HepG2 (cell line): Measurements from ENCODE around the gene TTC31. TPM values are rescaled to one million over a fixed set of nuclear protein-coding genes. Genes with fewer than 3 reads are reported as not detected.
A peak's percentile ranks its signal among the peaks of the same experiment; 100 is the strongest.

Experiments
- AHDC1 ChIP-seq: sonication (generic); formaldehyde crosslinking; IDR thresholded peaks from 2 replicates; pipeline ENCODE4 v1.5.1; 2020; ENCODE audit warnings: mild to moderate bottlenecking, missing genetic modification reagents, borderline replicate concordance
- AKNA ChIP-seq: sonication (generic); formaldehyde crosslinking; IDR thresholded peaks from 2 replicates; pipeline ENCODE4 v1.4.0; 2020; ENCODE audit warnings: missing genetic modification reagents, borderline replicate concordance
- ARNTL ChIP-seq: sonication (generic); formaldehyde crosslinking; IDR thresholded peaks from 2 replicates; pipeline ENCODE4 v1.4.0; 2020; ENCODE audit warnings: mild to moderate bottlenecking, missing genetic modification reagents
- SKIL ChIP-seq: sonication (generic); formaldehyde crosslinking; IDR thresholded peaks from 2 replicates; pipeline ENCODE4 v1.8.0; 2022; ENCODE audit warnings: missing genetic modification reagents, mild to moderate bottlenecking, moderate library complexity, borderline replicate concordance
- ZFP91 ChIP-seq: sonication (generic); formaldehyde crosslinking; IDR thresholded peaks from 2 replicates; pipeline ENCODE4 v1.9.0; 2022; ENCODE audit warnings: missing genetic modification reagents, mild to moderate bottlenecking, borderline replicate concordance
- ZNF556 ChIP-seq: sonication (generic); formaldehyde crosslinking; IDR thresholded peaks from 2 replicates; pipeline ENCODE4 v1.4.0; 2020; ENCODE audit warnings: mild to moderate bottlenecking, missing genetic modification reagents, borderline replicate concordance
- ZNF710 ChIP-seq: sonication (generic); formaldehyde crosslinking; IDR thresholded peaks from 2 replicates; pipeline ENCODE4 v1.5.0; 2020; ENCODE audit warnings: mild to moderate bottlenecking, missing genetic modification reagents, borderline replicate concordance
- polyA plus RNA-seq, 8 experiments: library from polyadenylated mRNA; depleted of rRNA in 3 of 8; stranded (reverse) in 7 of 8; unstranded in 1 of 8; fragments of >200 nt; fragmentation: Illumina TruSeq in 4 of 8; extraction: Trizol in 4 of 8; gene quantifications; 2 replicates each; pipeline versions ENCODE4 v1.2.1 to v1.2.3, GENCODE V29; 2011 to 2016; ENCODE audit warnings: low read depth in 4 of 8, missing spikeins in 1 of 8, mixed read lengths in 1 of 8; ENCODE audit not compliant: insufficient read depth in 1 of 8
- total RNA-seq, 5 experiments: library from RNA; depleted of rRNA; stranded (reverse); fragments of >200 nt; fragmentation: Illumina TruSeq; extraction: Trizol; gene quantifications; 2 replicates each; pipeline ENCODE4 v1.2.3, GENCODE V29; 2016; ENCODE audit warnings: low read depth in 1 of 5

Gene TTC31
- total and polyA plus RNA-seq, 2 of the 13 experiments (the other 11 are each of a cell fraction or from before 2014, with no cell fraction given) = 28.3 to 39.5 TPM

GRCh38 chr2:74472086-74472944, 10.6 kb upstream of the TTC31 start, which contains the start of gene MRPL53 (continued):
- TF ChIP-seq ZNF556 (CRISPR knock-in tag) = peak; percentile 96
- TF ChIP-seq ZNF710 (CRISPR knock-in tag) = peak; percentile 89
- peak; percentile 98 for TF ChIP-seq ZFP91 (CRISPR knock-in tag)
- peak; percentile 74 for TF ChIP-seq SKIL (CRISPR knock-in tag)
- TF ChIP-seq AHDC1 (CRISPR knock-in tag) = peak; percentile 72
- TF ChIP-seq AKNA = peak; percentile 39; the same call in 1 of the 2 replicates
- TF ChIP-seq ARNTL (CRISPR knock-in tag) = peak; percentile 47; the same call in 1 of the 2 replicates
